Transverse colon (tissue), 3 donors: ENCODE measurements around the gene TNRC6C.

Experiments used
- POLR2A ChIP-seq: fragments of 450-650 bp; IDR thresholded peaks from one replicate; pipeline ENCODE4 v1.6.1; 2016; ENCODE audit warnings: antibody characterized with exemption, mild to moderate bottlenecking, moderate library complexity
- TF ChIP-seq, protein P1 (sequence below), 5 experiments: fragments of 200-600 bp in 3 of 5; fragments of 450-650 bp in 2 of 5; sonication (generic) in 3 of 5; IDR thresholded peaks; 1 replicate in 2 of 5; 2 replicates in 3 of 5; pipeline ENCODE4 v1.5.1; 2016 to 2017; ENCODE audit warnings: antibody characterized with exemption in 5 of 5, inconsistent platforms in 3 of 5, mild to moderate bottlenecking in 2 of 5, moderate library complexity in 1 of 5

GRCh38 chr17:77919276-77919675 lies 39.2 kb upstream of the TNRC6C start:
- TF ChIP-seq, protein P1, sequence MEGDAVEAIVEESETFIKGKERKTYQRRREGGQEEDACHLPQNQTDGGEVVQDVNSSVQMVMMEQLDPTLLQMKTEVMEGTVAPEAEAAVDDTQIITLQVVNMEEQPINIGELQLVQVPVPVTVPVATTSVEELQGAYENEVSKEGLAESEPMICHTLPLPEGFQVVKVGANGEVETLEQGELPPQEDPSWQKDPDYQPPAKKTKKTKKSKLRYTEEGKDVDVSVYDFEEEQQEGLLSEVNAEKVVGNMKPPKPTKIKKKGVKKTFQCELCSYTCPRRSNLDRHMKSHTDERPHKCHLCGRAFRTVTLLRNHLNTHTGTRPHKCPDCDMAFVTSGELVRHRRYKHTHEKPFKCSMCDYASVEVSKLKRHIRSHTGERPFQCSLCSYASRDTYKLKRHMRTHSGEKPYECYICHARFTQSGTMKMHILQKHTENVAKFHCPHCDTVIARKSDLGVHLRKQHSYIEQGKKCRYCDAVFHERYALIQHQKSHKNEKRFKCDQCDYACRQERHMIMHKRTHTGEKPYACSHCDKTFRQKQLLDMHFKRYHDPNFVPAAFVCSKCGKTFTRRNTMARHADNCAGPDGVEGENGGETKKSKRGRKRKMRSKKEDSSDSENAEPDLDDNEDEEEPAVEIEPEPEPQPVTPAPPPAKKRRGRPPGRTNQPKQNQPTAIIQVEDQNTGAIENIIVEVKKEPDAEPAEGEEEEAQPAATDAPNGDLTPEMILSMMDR (IDR thresholded peaks at IDR 0.05), result no peak
- TF ChIP-seq POLR2A, result no peak
